Small intestine (tissue), 7 donors: ENCODE results near the gene TECPR2. TPM values are rescaled to one million over a fixed set of nuclear protein-coding genes. Genes with fewer than 3 reads are reported as not detected.
"Not testable (repeated sequence)": the region's sequence is repeated elsewhere in the genome, so short reads cannot be mapped to it uniquely, and the experiment has no call there.

Source experiments
- DNase-seq, 2 donors: peaks; one replicate each; pipeline versions ENCODE4 v3.0.0 to v3.0.0-alpha.2; 2013
- FAIRE-seq: peaks from 2 replicates; lab custom pipeline; 2012; peaks lifted over from hg19 to GRCh38; lab: Jason Lieb, UNC
- H3K27ac ChIP-seq, 3 donors: one replicate each; pipeline ENCODE4 v1.5.1; 2013; ENCODE audit warnings: low read length in 2 of 3, mild to moderate bottlenecking in 2 of 3, control low read depth in 1 of 3, inconsistent platforms in 1 of 3, low read depth in 1 of 3, moderate library complexity in 1 of 3
- H3K27me3 ChIP-seq, 3 donors: one replicate each; pipeline ENCODE4 v1.6.1; 2013; ENCODE audit warnings: low read length in 3 of 3, inconsistent platforms in 1 of 3; ENCODE audit not compliant: control insufficient read depth in 3 of 3, insufficient read depth in 3 of 3
- H3K36me3 ChIP-seq, 3 donors: one replicate each; pipeline ENCODE4 v1.6.1; 2013; ENCODE audit warnings: low read length in 3 of 3, inconsistent platforms in 1 of 3, low read depth in 1 of 3, mild to moderate bottlenecking in 1 of 3, moderate library complexity in 1 of 3; ENCODE audit not compliant: control insufficient read depth in 3 of 3, insufficient read depth in 2 of 3
- H3K4me1 ChIP-seq, 3 donors: one replicate each; pipeline ENCODE4 v1.6.1; 2013; ENCODE audit warnings: low read length in 2 of 3, inconsistent platforms in 1 of 3, low read depth in 1 of 3, mild to moderate bottlenecking in 1 of 3, moderate library complexity in 1 of 3; ENCODE audit not compliant: control insufficient read depth in 3 of 3, insufficient read depth in 2 of 3
- H3K4me3 ChIP-seq, 3 donors: one replicate each; pipeline ENCODE4 v1.5.1; 2013; ENCODE audit warnings: low read length in 3 of 3, control low read depth in 1 of 3, inconsistent platforms in 1 of 3, low read depth in 1 of 3, mild to moderate bottlenecking in 1 of 3, moderate library complexity in 1 of 3
- H3K9me3 ChIP-seq, 2 donors: one replicate each; pipeline ENCODE4 v1.6.1; 2013; ENCODE audit warnings: low read depth in 1 of 2, low read length in 1 of 2; ENCODE audit not compliant: control insufficient read depth in 2 of 2, insufficient read depth in 1 of 2
- WGBS, 3 donors: extraction: QIAGEN DNeasy Blood & Tissue Kit; methylation state at CpG; one replicate each; pipeline ENCODE4 v1.1.7; 2013; 5-methylcytosine and 5-hydroxymethylcytosine counted together
- polyA plus RNA-seq, 4 donors: library from polyadenylated mRNA; stranded (reverse) in 3 of 4; unstranded in 1 of 4; fragments of 200-250 nt in 3 of 4; fragments of 120-200 nt in 1 of 4; gene quantifications; one replicate each; pipeline versions ENCODE4 v1.2.1 to v1.2.3, GENCODE V29; 2013
- donor health status: healthy with polysubstance abuse.
- donor health status: control.
- donor health status: control.
- donor health status: Bipolar disorder and iron deficiency.
- donor health status: healthy.

Gene TECPR2
- polyA plus RNA-seq, 4 donors = 3.2 to 10.6 (median 7.6) TPM

DNA sequence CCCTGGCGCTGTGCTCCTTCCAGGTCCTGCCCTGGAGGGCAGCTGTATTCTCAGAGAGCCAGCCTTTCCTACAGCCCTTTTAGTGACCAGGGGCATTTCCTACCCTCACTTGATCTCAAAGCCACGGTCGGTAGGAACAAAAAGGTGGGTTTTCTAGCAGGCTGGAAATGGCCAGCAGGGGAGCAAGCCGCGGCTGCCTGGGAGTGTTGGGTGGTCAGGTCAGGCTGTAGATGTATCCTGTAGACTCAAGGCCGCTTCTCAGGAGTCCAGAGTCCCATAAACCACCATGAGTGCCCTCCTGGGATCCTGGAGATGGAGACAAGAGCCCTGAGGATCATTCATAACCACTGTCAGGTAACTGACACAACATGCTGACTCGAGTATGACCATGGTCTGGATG is 18.7 kb upstream of the TECPR2 start:
- Histone ChIP-seq H3K27ac (no peak overlapping the region), H3K4me1 (no peaks in the 10 kb centered on the region), H3K36me3 (peaks cover 7 to 83% (median 17%) of the 10 kb centered on the region in 3 donors), H3K27me3 (no peaks in the 10 kb centered on the region), H3K9me3 (no peaks in the 10 kb centered on the region), H3K4me3 (no peak overlapping the region)
- FAIRE-seq = no peak
- no peak for DNase-seq
- 86 to 92% (median 92%) methylated on average over 7 of the region's 7 CpGs for WGBS, 3 donors

DNA sequence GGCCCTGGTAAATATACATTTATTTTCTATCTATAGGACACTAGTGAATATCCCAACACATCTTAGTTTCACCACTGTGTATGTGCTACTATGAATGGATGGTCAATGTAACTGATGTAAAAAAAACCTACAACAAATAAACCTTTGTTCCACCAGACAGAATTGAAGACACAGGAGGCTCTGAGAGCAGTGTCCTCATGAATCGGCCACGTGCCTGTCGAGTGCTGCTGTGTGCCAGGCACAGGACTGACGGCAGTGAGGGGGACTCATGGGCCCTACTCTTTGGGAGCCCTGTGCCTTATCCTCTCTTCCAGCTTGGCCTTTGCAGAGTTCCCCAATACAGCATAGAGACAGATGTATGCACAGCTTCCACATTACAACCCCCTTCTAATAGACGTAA is 18.3 kb upstream of the TECPR2 start:
- FAIRE-seq = no peak
- peaks cover 10 to 81% (median 17%) of the 10 kb centered on the region in 3 donors for H3K36me3 ChIP-seq

DNA sequence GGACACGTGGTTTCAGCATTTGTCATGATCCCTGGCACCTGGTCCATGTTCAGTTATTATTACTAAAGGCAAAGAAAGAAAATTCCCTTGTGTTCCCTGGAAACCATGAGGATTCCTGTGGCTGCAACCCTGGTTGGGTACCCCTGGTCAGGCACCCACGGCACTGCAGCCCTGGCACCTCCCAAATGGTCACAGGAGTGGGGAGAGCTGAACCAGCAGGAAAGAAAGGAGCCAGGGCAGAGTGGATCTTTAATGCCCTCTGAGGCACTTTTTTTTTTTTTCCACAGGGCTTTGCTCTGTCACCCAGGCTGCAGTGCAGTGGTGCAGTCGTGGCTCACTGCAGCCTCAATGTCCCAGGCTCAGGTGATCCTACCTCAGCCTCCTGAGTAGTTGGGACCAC is 17.5 kb upstream of the TECPR2 start:
- no peak for DNase-seq
- Histone ChIP-seq H3K4me3 (no peak overlapping the region), H3K4me1 (no peaks in the 10 kb centered on the region), H3K36me3 (peaks cover 11 to 79% (median 17%) of the 10 kb centered on the region in 3 donors), H3K27me3 (no peaks in the 10 kb centered on the region), H3K27ac (no peak overlapping the region), H3K9me3 (no peaks in the 10 kb centered on the region)
- FAIRE-seq = no peak
- WGBS, 3 donors = 79 to 85% (median 81%) methylated on average over 3 of the region's 3 CpGs

More for the DNA sequence above, 18.3 kb upstream of the TECPR2 start:
- H3K4me1 ChIP-seq = no peaks in the 10 kb centered on the region
- WGBS, 3 donors = 89 to 91% (median 90%) methylated on average over 5 of the region's 5 CpGs
- H3K27ac ChIP-seq = no peak overlapping the region
- no peak for DNase-seq
- H3K4me3 ChIP-seq = no peak overlapping the region
- no peaks in the 10 kb centered on the region for H3K9me3 ChIP-seq
- H3K27me3 ChIP-seq = no peaks in the 10 kb centered on the region

DNA sequence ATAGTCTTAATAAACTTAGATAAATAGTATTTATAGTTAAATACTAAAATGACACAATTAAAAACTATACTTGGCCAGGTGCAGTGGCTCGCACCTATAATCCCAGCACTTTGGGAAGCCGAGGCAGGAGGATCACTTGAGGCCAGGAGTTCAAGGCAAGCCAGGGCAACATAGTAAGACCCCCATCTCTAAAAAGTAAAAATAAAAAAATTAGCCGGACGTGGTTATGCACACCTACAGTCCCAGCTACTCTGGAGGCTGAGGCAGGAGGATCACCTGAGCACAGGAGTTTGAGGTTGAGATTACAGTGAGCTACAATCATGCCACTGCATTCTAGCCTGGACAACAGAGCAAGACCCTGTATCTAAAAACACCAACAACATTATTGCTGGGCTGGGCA is 16.1 kb upstream of the TECPR2 start:
- WGBS, 3 donors = 97% methylated on average over 4 of the region's 4 CpGs
- Histone ChIP-seq H3K27ac (no peak overlapping the region), H3K27me3 (no peaks in the 10 kb centered on the region), H3K9me3 (no peaks in the 10 kb centered on the region), H3K4me3 (no peak overlapping the region), H3K36me3 (peaks cover 9 to 76% (median 15%) of the 10 kb centered on the region in 3 donors), H3K4me1 (no peaks in the 10 kb centered on the region)
- no peak for FAIRE-seq
- DNase-seq = no peak

DNA sequence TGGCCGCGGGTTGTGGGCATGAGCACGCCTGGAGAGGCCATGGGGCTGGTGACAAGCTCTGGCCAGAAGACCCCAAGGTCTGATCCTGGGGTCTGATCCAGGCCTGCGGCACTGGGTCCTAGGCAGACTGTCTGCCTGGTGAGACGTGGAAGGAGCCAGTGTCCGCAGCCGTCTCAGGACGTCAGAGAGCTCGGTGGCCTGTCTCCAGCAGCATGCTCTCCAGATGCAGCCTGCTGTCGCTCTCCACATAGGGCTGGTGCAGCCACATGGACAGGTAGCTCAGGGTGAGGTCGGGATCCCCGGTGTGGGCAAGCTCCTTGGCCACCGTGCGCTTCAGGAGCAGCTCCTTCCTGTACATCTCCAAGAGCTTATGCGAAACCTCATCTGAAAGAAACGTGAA is 14.4 kb upstream of the TECPR2 start:
- no peak for FAIRE-seq
- peaks cover 8 to 78% (median 13%) of the 10 kb centered on the region in 3 donors for H3K36me3 ChIP-seq

DNA sequence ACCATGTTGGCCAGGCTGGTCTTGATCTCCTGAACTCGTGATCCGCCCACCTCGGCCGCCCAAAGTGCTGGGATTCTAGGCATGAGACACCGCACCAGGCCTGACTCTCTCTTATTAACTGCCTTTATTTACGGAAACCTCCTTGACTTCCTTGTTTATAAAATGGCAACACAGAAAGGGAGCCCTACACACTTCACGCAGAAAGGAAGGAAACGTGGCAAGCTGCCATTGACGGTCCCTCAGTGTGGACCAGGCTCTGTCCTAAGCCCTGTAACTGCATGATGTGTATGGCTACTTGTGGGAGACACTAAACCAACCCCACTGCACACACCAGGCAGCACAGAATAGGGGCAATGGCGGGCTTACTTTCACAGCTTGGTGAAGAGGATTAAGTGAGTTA is 11.7 kb upstream of the TECPR2 start:
- Histone ChIP-seq H3K27me3 (no peaks in the 10 kb centered on the region), H3K4me3 (no peak overlapping the region), H3K36me3 (peaks cover 8 to 76% (median 16%) of the 10 kb centered on the region in 3 donors), H3K9me3 (no peaks in the 10 kb centered on the region), H3K4me1 (no peaks in the 10 kb centered on the region), H3K27ac (peak overlapping the region in 1 of 3 donors; percentile 47)
- no peak for DNase-seq
- FAIRE-seq = no peak
- 83 to 96% (median 96%) methylated on average over 10 of the region's 10 CpGs for WGBS, 3 donors

More for the DNA sequence above, 14.4 kb upstream of the TECPR2 start:
- Histone ChIP-seq H3K9me3 (no peaks in the 10 kb centered on the region), H3K27me3 (no peaks in the 10 kb centered on the region), H3K27ac (no peak overlapping the region), H3K4me1 (no peaks in the 10 kb centered on the region), H3K4me3 (no peak overlapping the region)
- 91 to 96% (median 94%) methylated on average over 16 of the region's 16 CpGs for WGBS, 3 donors
- no peak for DNase-seq

DNA sequence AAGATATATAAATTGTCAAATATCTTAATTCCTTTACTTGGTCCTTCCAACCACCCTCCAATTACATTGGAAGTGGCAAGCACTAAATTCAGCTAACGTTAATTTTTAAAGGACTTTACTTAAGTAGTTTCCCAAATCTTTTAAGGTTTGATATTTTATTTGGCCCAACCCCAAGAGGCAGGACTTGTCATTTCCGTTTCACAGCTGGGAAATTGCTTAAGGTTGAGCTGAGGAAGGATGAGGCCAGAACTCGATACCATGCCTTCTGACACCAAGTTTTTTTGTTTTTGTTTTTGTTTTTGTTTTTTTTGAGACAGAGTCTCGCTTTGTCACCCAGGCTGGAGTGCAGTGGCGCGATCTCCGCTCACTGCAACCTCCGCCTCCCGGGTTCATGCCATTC is 11.1 kb upstream of the TECPR2 start:
- not testable (repeated sequence) for H3K27ac ChIP-seq, FAIRE-seq, DNase-seq, H3K4me1 ChIP-seq, H3K4me3 ChIP-seq, H3K27me3 ChIP-seq, H3K9me3 ChIP-seq
- WGBS, 3 donors = 86 to 93% (median 88%) methylated on average over 9 of the region's 9 CpGs
- H3K36me3 ChIP-seq = peaks cover 8 to 73% (median 16%) of the 10 kb centered on the region in 3 donors

DNA sequence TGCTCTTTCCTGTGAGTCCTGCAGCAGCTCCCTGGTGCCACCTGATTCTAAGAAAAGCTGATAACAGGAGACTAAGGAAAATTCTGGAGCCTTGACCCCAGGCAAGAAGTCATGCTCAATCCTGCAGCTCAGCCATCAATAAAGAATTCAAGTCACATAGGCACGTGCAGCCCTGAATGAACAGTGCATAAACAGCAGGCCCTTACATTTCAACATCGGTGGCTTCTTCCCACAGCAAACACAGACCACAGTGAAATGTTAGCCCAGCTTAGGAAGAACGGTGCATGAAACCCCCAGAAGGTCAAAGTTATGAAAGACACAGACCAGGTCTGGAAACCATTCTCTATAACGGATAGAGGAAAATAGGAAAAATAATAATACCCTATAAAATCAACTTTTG is 10.5 kb upstream of the TECPR2 start:
- H3K4me1 ChIP-seq = no peaks in the 10 kb centered on the region

DNA sequence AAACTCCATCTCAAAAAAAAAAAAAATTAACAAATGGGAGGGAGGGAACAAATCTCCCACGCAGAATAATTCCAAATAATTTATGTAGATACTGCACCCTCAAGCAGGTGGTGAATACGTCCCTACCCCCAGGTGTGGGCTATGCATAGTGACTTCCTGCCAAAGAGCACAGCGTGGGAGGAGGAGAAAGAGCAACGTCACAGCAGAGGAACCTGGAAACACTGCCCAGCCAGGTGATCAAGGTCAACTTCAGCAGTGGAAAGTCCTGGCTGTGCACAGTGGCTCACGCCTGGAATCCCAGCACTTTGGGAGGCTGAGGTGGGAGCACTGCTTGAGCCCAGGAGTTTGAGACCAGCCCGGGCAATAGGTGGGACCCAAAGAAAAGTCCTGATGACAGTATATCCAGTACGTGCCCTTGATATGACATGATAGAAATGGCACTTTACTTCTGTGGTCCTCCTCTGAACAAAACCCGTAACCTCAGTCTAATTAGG is 9.6 kb upstream of the TECPR2 start:
- Histone ChIP-seq H3K36me3 (peaks cover 9 to 64% (median 13%) of the 10 kb centered on the region in 3 donors), H3K4me3 (no peak overlapping the region), H3K27me3 (no peaks in the 10 kb centered on the region), H3K27ac (no peak overlapping the region), H3K4me1 (no peaks in the 10 kb centered on the region), H3K9me3 (no peaks in the 10 kb centered on the region)
- FAIRE-seq = no peak
- no peak for DNase-seq
- 83 to 85% (median 84%) methylated on average over 8 of the region's 8 CpGs for whole genome bisulfite sequencing, 3 donors

More for the DNA sequence above, 10.5 kb upstream of the TECPR2 start:
- Histone ChIP-seq H3K27me3 (no peaks in the 10 kb centered on the region), H3K4me3 (no peak overlapping the region), H3K36me3 (peaks cover 8 to 71% (median 16%) of the 10 kb centered on the region in 3 donors), H3K27ac (no peak overlapping the region), H3K9me3 (no peaks in the 10 kb centered on the region)
- FAIRE-seq = no peak
- DNase-seq = no peak
- 91 to 97% (median 95%) methylated on average over 4 of the region's 4 CpGs for WGBS, 3 donors
